Skeletal muscle tissue (tissue), 4 donors: ENCODE data around the gene HSD17B2. TPM values are rescaled to one million over a fixed set of nuclear protein-coding genes. Genes with fewer than 3 reads are reported as not detected.
"Not testable (repeated sequence)": the region's sequence is repeated elsewhere in the genome, so short reads cannot be mapped to it uniquely, and the experiment has no call there.

ENCODE experiments used
- H3K27ac ChIP-seq: one replicate; pipeline ENCODE4 v1.7.0; 2013; ENCODE audit warnings: mild to moderate bottlenecking, low read depth, low read length, inconsistent platforms
- H3K27me3 ChIP-seq, 3 donors: one replicate each; pipeline ENCODE4 v1.7.0; 2013; ENCODE audit warnings: low read length in 3 of 3; ENCODE audit not compliant: control insufficient read depth in 3 of 3, insufficient read depth in 3 of 3
- H3K36me3 ChIP-seq, 3 donors: one replicate each; pipeline ENCODE4 v1.7.0; 2013; ENCODE audit warnings: low read length in 3 of 3; ENCODE audit not compliant: control insufficient read depth in 3 of 3, insufficient read depth in 3 of 3
- H3K4me1 ChIP-seq, 3 donors: one replicate each; pipeline ENCODE4 v1.7.0; 2013; ENCODE audit warnings: low read length in 3 of 3, mild to moderate bottlenecking in 3 of 3; ENCODE audit not compliant: control insufficient read depth in 3 of 3, insufficient read depth in 3 of 3
- H3K4me3 ChIP-seq, 3 donors: one replicate each; pipeline ENCODE4 v1.7.0; 2013; ENCODE audit warnings: low read length in 3 of 3
- H3K9ac ChIP-seq, 3 donors: one replicate each; pipeline ENCODE4 v1.7.0; 2013; ENCODE audit warnings: low read length in 3 of 3, mild to moderate bottlenecking in 3 of 3, moderate library complexity in 2 of 3, low read depth in 1 of 3
- H3K9me3 ChIP-seq, 3 donors: one replicate each; pipeline ENCODE4 v1.7.0; 2013; ENCODE audit warnings: low read length in 3 of 3; ENCODE audit not compliant: control insufficient read depth in 3 of 3
- total RNA-seq: library from RNA; depleted of rRNA; stranded (reverse); fragments of >200 nt; gene quantifications from one replicate; pipeline ENCODE4 v1.2.3, GENCODE V29; 2014
- donor health status: Osteomylitis.

The HSD17B2 gene
- total RNA-seq, 1 donor from 2014 or later = not detected

GRCh38 chr16:82005027-82005830, 29.8 kb upstream of the HSD17B2 start:
- H3K9me3 ChIP-seq = no peaks in the 10 kb centered on the region
- H3K4me3 ChIP-seq = no peak overlapping the region
- no peaks in the 10 kb centered on the region for H3K36me3 ChIP-seq
- no peaks in the 10 kb centered on the region for H3K4me1 ChIP-seq
- no peak overlapping the region for H3K27ac ChIP-seq
- no peaks in the 10 kb centered on the region for H3K27me3 ChIP-seq
- no peak overlapping the region for H3K9ac ChIP-seq

GRCh38 chr16:82006036-82006435, 29.0 kb upstream of the HSD17B2 start:
- Histone ChIP-seq H3K27me3 (peaks cover 0 to under 1% (median 0%) of the 10 kb centered on the region in 3 donors), H3K4me3 (no peak overlapping the region), H3K9ac (no peak overlapping the region), H3K36me3 (no peaks in the 10 kb centered on the region), H3K27ac (no peak overlapping the region), H3K4me1 (no peaks in the 10 kb centered on the region), H3K9me3 (no peaks in the 10 kb centered on the region)

GRCh38 chr16:82007189-82007588, 27.9 kb upstream of the HSD17B2 start:
- Histone ChIP-seq H3K36me3 (no peaks in the 10 kb centered on the region), H3K9me3 (no peaks in the 10 kb centered on the region), H3K4me3 (no peak overlapping the region), H3K27ac (no peak overlapping the region), H3K4me1 (no peaks in the 10 kb centered on the region), H3K27me3 (peaks cover 0 to 7% (median 5%) of the 10 kb centered on the region in 3 donors), H3K9ac (no peak overlapping the region)

DNA sequence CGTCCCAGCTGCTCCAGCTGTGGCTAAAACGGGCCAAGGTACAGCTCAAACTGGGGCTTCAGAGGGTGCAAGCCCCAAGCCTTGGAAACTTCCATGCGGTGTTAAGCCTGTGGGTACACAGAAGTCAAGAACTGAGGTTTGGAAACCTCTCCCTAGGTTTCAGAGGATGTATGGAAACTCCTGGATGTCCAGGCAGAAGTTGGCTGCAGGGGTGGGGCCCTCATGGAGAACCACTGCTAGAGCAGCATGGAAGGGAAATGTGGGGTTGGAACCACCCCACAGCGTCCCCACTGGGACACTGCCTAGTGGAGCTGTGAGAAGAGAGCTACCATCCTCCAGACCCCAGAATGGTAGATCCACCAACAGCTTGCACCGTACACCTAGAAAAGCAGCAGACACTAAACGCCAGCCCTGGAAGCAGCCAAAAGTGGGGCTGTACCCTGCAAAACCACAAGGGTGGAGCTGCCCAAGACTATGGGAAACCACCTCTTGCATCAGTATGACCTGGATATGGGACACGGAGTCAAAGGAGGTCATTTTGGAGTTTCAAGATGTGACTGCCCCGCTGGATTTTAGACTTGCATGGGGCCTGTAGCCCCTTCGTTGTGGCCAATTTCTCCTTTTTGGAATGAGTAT, 26.0 kb upstream of the HSD17B2 start:
- Histone ChIP-seq H3K9me3 (no peaks in the 10 kb centered on the region), H3K27me3 (peaks cover 0 to 7% (median 5%) of the 10 kb centered on the region in 3 donors), H3K4me1 (no peaks in the 10 kb centered on the region), H3K4me3 (no peak overlapping the region), H3K27ac (no peak overlapping the region), H3K36me3 (no peaks in the 10 kb centered on the region), H3K9ac (no peak overlapping the region)

- H3K4me3 ChIP-seq, H3K9me3 ChIP-seq, H3K27ac ChIP-seq, H3K27me3 ChIP-seq, H3K9ac ChIP-seq, H3K4me1 ChIP-seq, H3K36me3 ChIP-seq: not testable (repeated sequence)
These were observed 25.3 kb upstream of the HSD17B2 start for GRCh38 chr16:82009789-82010188.

DNA sequence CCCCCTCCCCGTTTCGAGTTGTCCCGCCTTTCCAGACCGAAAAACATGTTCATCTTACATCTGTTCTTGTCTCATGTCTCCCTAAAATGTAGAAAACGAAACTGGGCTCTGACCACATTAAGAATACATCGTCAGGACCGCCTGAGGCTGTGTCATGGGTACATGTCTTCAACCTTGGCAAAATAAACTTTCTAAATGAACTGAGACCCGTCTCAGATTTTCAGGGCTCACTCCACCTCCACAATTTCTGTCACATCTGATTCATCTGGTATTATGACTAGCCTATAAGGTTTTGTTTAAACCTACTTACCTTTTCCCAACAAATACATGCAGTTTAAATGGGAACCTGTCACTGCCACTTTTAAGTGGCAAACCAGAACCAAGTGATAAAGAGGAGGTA, 24.4 kb upstream of the HSD17B2 start:
- peaks cover 0 to 7% (median 4%) of the 10 kb centered on the region in 3 donors for H3K9me3 ChIP-seq
- no peak overlapping the region for H3K4me3 ChIP-seq
- no peak overlapping the region for H3K9ac ChIP-seq
- peaks cover 0 to 7% (median 5%) of the 10 kb centered on the region in 3 donors for H3K27me3 ChIP-seq
- no peaks in the 10 kb centered on the region for H3K4me1 ChIP-seq
- no peaks in the 10 kb centered on the region for H3K36me3 ChIP-seq
- H3K27ac ChIP-seq = no peak overlapping the region

DNA sequence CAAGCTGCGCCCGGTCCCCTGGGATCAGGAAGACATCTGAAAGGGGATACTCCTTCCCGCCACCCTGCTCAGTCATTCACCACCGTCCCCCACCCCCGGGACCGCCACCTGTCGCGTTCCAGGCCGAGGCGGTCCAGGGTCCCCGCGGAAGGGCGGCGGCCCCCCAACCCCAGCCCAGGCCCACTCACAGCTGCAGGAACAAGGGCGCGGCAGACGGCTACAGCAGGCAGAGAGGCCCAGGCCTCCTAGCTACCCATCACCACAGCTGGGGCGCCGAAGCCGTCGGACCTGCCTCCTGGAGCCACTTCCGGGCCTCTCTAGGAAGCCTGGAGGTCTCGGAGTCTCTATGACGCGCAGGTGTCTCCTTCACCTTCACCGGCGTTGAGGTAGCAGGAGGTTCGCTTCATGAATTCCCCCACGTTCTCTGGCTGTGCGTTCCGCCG, 23.8 kb upstream of the HSD17B2 start, which contains the start of gene SDR42E1:
Gene SDR42E1, minus strand, starts transcription at position 272 of the 443 bp plus-strand sequence. CDS start 10,612 bp downstream, outside the sequence.
- Histone ChIP-seq H3K36me3 (no peaks in the 10 kb centered on the region), H3K27me3 (peaks cover 0 to 7% (median 5%) of the 10 kb centered on the region in 3 donors), H3K4me1 (no peaks in the 10 kb centered on the region), H3K9me3 (peaks cover 0 to 7% (median 4%) of the 10 kb centered on the region in 3 donors), H3K27ac (no peak within 1 kb of the TSS), H3K4me3 (peak within 1 kb of the TSS in 2 of 3 donors; percentile 7 to 13), H3K9ac (no peak within 1 kb of the TSS)

DNA sequence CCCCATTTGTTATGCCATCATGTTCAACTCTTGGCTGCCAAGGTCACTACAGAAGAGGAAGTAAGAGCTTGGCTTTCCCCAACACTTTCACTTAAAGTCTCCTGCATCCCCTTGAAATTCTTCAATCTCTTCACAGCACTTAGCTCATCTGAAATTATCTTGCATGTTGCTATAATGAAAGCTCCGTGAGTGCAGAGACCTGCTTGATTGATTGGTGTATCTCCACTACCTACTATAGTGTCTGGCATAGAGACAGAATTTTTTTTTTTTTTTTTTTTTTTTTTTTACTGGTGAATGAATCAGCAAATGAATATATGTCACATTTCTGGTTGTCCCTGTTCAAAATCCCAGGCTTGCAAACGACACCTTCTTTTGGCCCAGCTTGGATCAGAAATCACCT, 21.9 kb upstream of the HSD17B2 start:
- H3K27me3 ChIP-seq = peaks cover 0 to 7% (median 5%) of the 10 kb centered on the region in 3 donors
- no peak overlapping the region for H3K27ac ChIP-seq
- H3K4me3 ChIP-seq = no peak overlapping the region
- no peaks in the 10 kb centered on the region for H3K36me3 ChIP-seq
- H3K9ac ChIP-seq = no peak overlapping the region
- H3K4me1 ChIP-seq = no peaks in the 10 kb centered on the region
- peaks cover 0 to 7% (median 4%) of the 10 kb centered on the region in 3 donors for H3K9me3 ChIP-seq

DNA sequence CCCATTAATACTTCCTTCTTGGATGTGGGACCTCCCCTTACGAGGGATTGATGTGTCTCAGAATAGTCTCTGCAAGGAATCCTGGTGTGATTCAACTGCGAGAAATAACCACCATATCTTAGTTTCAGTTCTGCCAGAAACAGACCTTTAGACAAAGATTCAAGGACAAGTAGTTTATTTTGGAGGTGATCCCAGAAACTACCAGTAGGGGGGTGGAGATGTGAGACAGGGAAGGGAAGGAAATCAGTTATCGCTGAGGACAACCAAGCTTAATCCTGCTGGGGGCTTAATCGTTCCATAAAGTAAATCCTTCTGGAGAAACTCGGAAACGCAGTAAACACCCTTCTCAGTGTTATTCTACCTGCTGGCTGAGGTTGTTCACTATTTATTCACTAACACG, 18.8 kb upstream of the HSD17B2 start:
- peaks cover 0 to 4% (median 3%) of the 10 kb centered on the region in 3 donors for H3K27me3 ChIP-seq
- no peak overlapping the region for H3K9ac ChIP-seq
- H3K4me3 ChIP-seq = no peak overlapping the region
- H3K4me1 ChIP-seq = no peaks in the 10 kb centered on the region
- H3K9me3 ChIP-seq = peaks cover 0 to 7% (median 4%) of the 10 kb centered on the region in 3 donors
- H3K27ac ChIP-seq = no peak overlapping the region
- H3K36me3 ChIP-seq = no peaks in the 10 kb centered on the region

DNA sequence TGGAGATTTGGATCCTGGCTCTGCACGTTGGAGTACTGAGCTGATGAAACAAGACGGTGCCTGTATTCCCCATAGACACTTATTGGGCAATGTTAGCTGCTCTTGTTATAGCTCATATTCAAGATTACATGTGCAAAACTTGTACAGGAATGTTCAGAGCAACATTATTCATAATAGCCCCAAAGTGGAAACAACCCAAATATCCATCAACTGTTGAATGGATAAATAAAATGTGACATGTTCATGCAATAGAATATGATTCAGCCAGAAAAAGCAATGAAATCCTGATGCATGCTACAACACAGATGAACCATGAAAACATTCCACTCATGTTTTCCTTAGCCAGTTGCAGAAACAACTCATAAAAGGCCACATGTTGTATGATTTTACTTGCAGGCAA, 18.1 kb upstream of the HSD17B2 start:
- no peaks in the 10 kb centered on the region for H3K4me1 ChIP-seq
- no peak overlapping the region for H3K9ac ChIP-seq
- H3K36me3 ChIP-seq = no peaks in the 10 kb centered on the region
- H3K9me3 ChIP-seq = peaks cover 0 to 7% (median 4%) of the 10 kb centered on the region in 3 donors
- no peak overlapping the region for H3K4me3 ChIP-seq
- H3K27ac ChIP-seq = no peak overlapping the region
- H3K27me3 ChIP-seq = no peaks in the 10 kb centered on the region
